Gastrocnemius medialis (tissue), 4 donors: ENCODE results near the gene CDKL1.

Source experiments
- CTCF ChIP-seq, 5 experiments: fragments of 450-650 bp in 3 of 5; fragments of 200-600 bp in 2 of 5; sonication (generic) in 2 of 5; IDR thresholded peaks in 4 of 5; conservative IDR thresholded peaks in 1 of 5; 1 replicate in 4 of 5; 2 replicates in 1 of 5; pipeline ENCODE4 v1.5.1; 2016 to 2019; ENCODE audit warnings: antibody characterized with exemption in 5 of 5, mild to moderate bottlenecking in 3 of 5, moderate library complexity in 3 of 5
- POLR2A ChIP-seq, 2 donors: fragments of 450-650 bp; IDR thresholded peaks; one replicate each; pipeline ENCODE4 v1.6.1; 2017; ENCODE audit warnings: antibody characterized with exemption in 2 of 2, mild to moderate bottlenecking in 2 of 2, moderate library complexity in 2 of 2

GRCh38 chr14:50380455-50380854, 16.2 kb downstream of the CDKL1 start:
- TF ChIP-seq CTCF (IDR thresholded peaks at IDR 0.05 in 4 of 5, conservative IDR thresholded peaks at IDR 0.05 in 1 of 5) (no peak), POLR2A (IDR thresholded peaks at IDR 0.05) (no peak)
